SK-N-SH (cell line): ENCODE results near the gene MED16. TPM values are rescaled to one million over a fixed set of nuclear protein-coding genes. Genes with fewer than 3 reads are reported as not detected.

Source experiments
- CTCF ChIA-PET: fragments of 300-600, 350-600 bp; formaldehyde crosslinking; extraction: SDS; loops from one replicate; lab custom pipeline; 2021; lab: Yijun Ruan, JAX
- POLR2A ChIA-PET: fragments of 350-600 bp; sonication (Branson Sonifier 250); formaldehyde crosslinking; extraction: SDS; loops from one replicate; lab custom pipeline; 2020; ENCODE audit warnings: antibody characterized with exemption, inconsistent platforms; lab: Yijun Ruan, JAX
- DNase-seq: peaks from one replicate; pipeline ENCODE4 v3.0.0; 2012
- H2AFZ ChIP-seq: fragments of 200-600 bp; sonication (generic); 2 replicates; pipeline ENCODE4 v1.8.1; 2016; ENCODE audit warnings: antibody characterized with exemption, mild to moderate bottlenecking, low read depth
- H3F3A ChIP-seq: fragments of 200-600 bp; sonication (generic); replicated peaks from 2 replicates; pipeline ENCODE3; 2016; ENCODE audit warnings: antibody characterized with exemption, mild to moderate bottlenecking; ENCODE audit not compliant: insufficient read depth
- H3K27ac ChIP-seq, 2 experiments: fragments of 200-500 bp in 1 of 2; fragments of 200-600 bp in 1 of 2; sonication (Bioruptor generic) in 1 of 2; sonication (generic), shearing (Covaris generic) in 1 of 2; 2 replicates each; pipeline versions ENCODE4 v1.5.1 to v1.6.1; 2014 to 2016; ENCODE audit warnings: low read depth in 2 of 2, inconsistent platforms in 1 of 2, low read length in 1 of 2, mild to moderate bottlenecking in 1 of 2, mixed read lengths in 1 of 2
- H3K27me3 ChIP-seq: fragments of 200-600 bp; sonication (generic), shearing (Covaris generic); 2 replicates; pipeline ENCODE4 v1.6.1; 2016; ENCODE audit warnings: mixed run types; ENCODE audit not compliant: insufficient read depth
- H3K36me3 ChIP-seq, 2 experiments: fragments of 200-500 bp in 1 of 2; fragments of 200-600 bp in 1 of 2; sonication (Bioruptor generic) in 1 of 2; sonication (generic) in 1 of 2; replicated peaks in 1 of 2; 2 replicates each; pipeline versions ENCODE3 to v1.5.1; 2014 to 2016; ENCODE audit warnings: low read length in 1 of 2, mild to moderate bottlenecking in 1 of 2; ENCODE audit not compliant: insufficient read depth in 2 of 2, control insufficient read depth in 1 of 2
- H3K4me1 ChIP-seq, 2 experiments: fragments of 200-500 bp in 1 of 2; fragments of 200-600 bp in 1 of 2; sonication (Bioruptor generic) in 1 of 2; sonication (generic), shearing (Covaris generic) in 1 of 2; 2 replicates each; pipeline versions ENCODE4 v1.5.1 to v1.6.1; 2014 to 2016; ENCODE audit warnings: low read depth in 1 of 2, low read length in 1 of 2, mixed run types in 1 of 2; ENCODE audit not compliant: insufficient read depth in 2 of 2, control insufficient read depth in 1 of 2
- H3K4me2 ChIP-seq: fragments of 200-600 bp; sonication (generic), shearing (Covaris generic); 2 replicates; pipeline ENCODE4 v1.6.1; 2017; ENCODE audit warnings: mixed run types
- H3K4me3 ChIP-seq, 2 experiments: fragments of 200-500 bp in 1 of 2; fragments of 200-600 bp in 1 of 2; sonication (Bioruptor generic) in 1 of 2; sonication (generic), shearing (Covaris generic) in 1 of 2; 2 replicates each; pipeline versions ENCODE4 v1.5.1 to v1.8.1; 2014 to 2016; ENCODE audit warnings: low read depth in 2 of 2, inconsistent platforms in 1 of 2, low read length in 1 of 2, mild to moderate bottlenecking in 1 of 2, mixed read lengths in 1 of 2, moderate library complexity in 1 of 2
- H3K79me2 ChIP-seq: fragments of 200-600 bp; sonication (generic); 2 replicates; pipeline ENCODE4 v1.8.1; 2017; ENCODE audit warnings: mild to moderate bottlenecking; ENCODE audit not compliant: insufficient read depth
- H3K9ac ChIP-seq: fragments of 200-600 bp; sonication (generic); 2 replicates; pipeline ENCODE4 v1.6.1; 2017; ENCODE audit warnings: mixed run types
- H3K9me2 ChIP-seq: fragments of 200-600 bp; sonication (generic); 2 replicates; pipeline ENCODE4 v1.6.1; 2017; ENCODE audit warnings: mixed run types
- H3K9me3 ChIP-seq: fragments of 200-600 bp; sonication (generic); 2 replicates; pipeline ENCODE4 v1.6.1; 2017; ENCODE audit warnings: mixed run types, mild to moderate bottlenecking, moderate library complexity
- H4K20me1 ChIP-seq: fragments of 200-600 bp; sonication (generic); 2 replicates; pipeline ENCODE4 v1.6.1; 2017; ENCODE audit warnings: mild to moderate bottlenecking, mixed run types; ENCODE audit not compliant: insufficient read depth
- ELF1 ChIP-seq: IDR thresholded peaks from 2 replicates; pipeline ENCODE4 v1.4.0; 2012
- FOXJ3 ChIP-seq: sonication (generic); formaldehyde crosslinking; IDR thresholded peaks from 2 replicates; pipeline ENCODE4 v1.5.1; 2020; ENCODE audit warnings: mild to moderate bottlenecking, missing genetic modification reagents
- GABPA ChIP-seq: IDR thresholded peaks from 2 replicates; pipeline ENCODE4 v1.4.0; 2012; ENCODE audit warnings: low read depth, mild to moderate bottlenecking
- GATA2 ChIP-seq: sonication (generic); formaldehyde crosslinking; IDR thresholded peaks from 2 replicates; pipeline ENCODE4 v1.5.0; 2020; ENCODE audit warnings: mild to moderate bottlenecking, missing genetic modification reagents
- MEF2A ChIP-seq: IDR thresholded peaks from 2 replicates; pipeline ENCODE4 v1.4.0; 2012; ENCODE audit warnings: low read depth, borderline replicate concordance
- NRF1 ChIP-seq: IDR thresholded peaks from 2 replicates; pipeline ENCODE4 v1.6.1; 2012; ENCODE audit warnings: low read depth, mild to moderate bottlenecking, low read length
- RAD21 ChIP-seq: IDR thresholded peaks from 2 replicates; pipeline ENCODE4 v1.6.1; 2012; ENCODE audit warnings: mild to moderate bottlenecking, low read length
- RCOR1 ChIP-seq: fragments of 150-350 bp; IDR thresholded peaks from 2 replicates; pipeline ENCODE4 v1.6.1; 2017; ENCODE audit warnings: antibody characterized with exemption, low read length
- RFX5 ChIP-seq: IDR thresholded peaks from 2 replicates; pipeline ENCODE4 v1.6.1; 2012; ENCODE audit warnings: mild to moderate bottlenecking, improper control_type of control experiment, low read length
- SIN3A ChIP-seq: IDR thresholded peaks from 2 replicates; pipeline ENCODE4 v1.6.1; 2012; ENCODE audit warnings: low read depth, mild to moderate bottlenecking, low read length, moderate library complexity, borderline replicate concordance
- TAF1 ChIP-seq: IDR thresholded peaks from 2 replicates; pipeline ENCODE4 v1.6.1; 2012; ENCODE audit warnings: low read depth, mild to moderate bottlenecking, low read length, moderate library complexity, borderline replicate concordance
- TCF12 ChIP-seq: IDR thresholded peaks from 2 replicates; pipeline ENCODE4 v1.4.0; 2012
- TEAD4 ChIP-seq: IDR thresholded peaks from 2 replicates; pipeline ENCODE4 v1.4.0; 2012; ENCODE audit warnings: mild to moderate bottlenecking, borderline replicate concordance; ENCODE audit not compliant: insufficient read depth
- WGBS: methylation state at CpG from one replicate; pipeline ENCODE4 v1.1.6; 2017; ENCODE audit warnings: low lambda C conversion rate; 5-methylcytosine and 5-hydroxymethylcytosine counted together
- polyA plus RNA-seq, 3 experiments: library from polyadenylated mRNA; depleted of rRNA; stranded (reverse); fragments of >200 nt; gene quantifications; 2 replicates each; pipeline ENCODE4 v1.2.3, GENCODE V29; 2012
- TF ChIP-seq, protein P1 (sequence below): IDR thresholded peaks from 2 replicates; pipeline ENCODE4 v1.4.0; 2012; ENCODE audit warnings: low read depth, borderline replicate concordance

The MED16 gene
- polyA plus RNA-seq, 1 of the 3 experiments (the other 2 are of a cell fraction) = 40.6 TPM

DNA sequence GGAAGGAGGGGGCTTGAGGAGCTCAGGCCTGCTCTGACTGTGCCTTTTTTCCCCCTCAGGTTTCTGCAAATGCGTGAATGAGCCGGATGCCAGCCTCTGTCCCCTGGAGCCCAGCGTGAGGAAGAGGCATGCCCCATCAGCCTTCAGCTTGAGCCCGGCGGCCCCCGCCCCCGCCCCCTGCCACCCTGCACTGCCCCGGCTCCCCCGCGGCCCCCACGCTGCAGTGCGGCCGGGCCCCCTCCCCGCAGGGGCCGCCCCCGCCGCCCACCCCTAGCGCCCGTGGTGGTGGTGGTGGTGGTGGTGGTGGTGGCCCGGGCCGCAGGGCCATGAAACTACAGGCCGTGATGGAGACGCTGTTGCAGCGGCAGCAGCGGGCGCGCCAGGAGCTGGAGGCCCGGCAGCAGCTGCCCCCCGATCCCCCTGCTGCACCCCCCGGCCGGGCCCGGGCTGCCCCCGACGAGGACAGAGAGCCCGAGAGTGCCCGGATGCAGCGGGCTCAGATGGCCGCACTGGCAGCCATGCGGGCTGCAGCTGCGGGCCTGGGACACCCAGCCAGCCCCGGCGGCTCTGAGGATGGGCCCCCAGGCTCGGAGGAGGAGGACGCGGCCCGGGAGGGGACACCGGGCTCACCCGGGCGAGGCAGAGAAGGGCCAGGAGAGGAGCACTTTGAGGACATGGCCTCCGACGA is 36.4 kb upstream of the MED16 start:
- Histone ChIP-seq H3K27ac (no peak overlapping the region), H3K4me3 (no peak overlapping the region), H2AFZ (no peak overlapping the region), H3K9me2 (no peaks in the 10 kb centered on the region), H3K4me1 (peaks cover 20 to 35% of the 10 kb centered on the region in 2 experiments; a peak in 2 of 4 replicates), H3K4me2 (no peak overlapping the region), H3K9ac (no peak overlapping the region), H4K20me1 (no peaks in the 10 kb centered on the region), H3K36me3 (peaks cover 0 to 9% of the 10 kb centered on the region in 2 experiments), H3K27me3 (no peaks in the 10 kb centered on the region), H3K9me3 (no peaks in the 10 kb centered on the region), H3K79me2 (peaks cover 41% of the 10 kb centered on the region), H3F3A (peaks cover 6% of the 10 kb centered on the region)
- TF ChIP-seq TAF1 (no peak), RFX5 (no peak), ELF1 (no peak)
- no peak for DNase-seq
- WGBS = 93% methylated on average over 22 of the region's 51 CpGs
- ChIA-PET CTCF (interaction anchor here (0.8 to 1.1 kb wide), 2 partner anchors 10 to 62 kb away, joined by 3 to 5 read pairs; no protein-coding TSS in a partner anchor), POLR2A (no interaction called here)

DNA sequence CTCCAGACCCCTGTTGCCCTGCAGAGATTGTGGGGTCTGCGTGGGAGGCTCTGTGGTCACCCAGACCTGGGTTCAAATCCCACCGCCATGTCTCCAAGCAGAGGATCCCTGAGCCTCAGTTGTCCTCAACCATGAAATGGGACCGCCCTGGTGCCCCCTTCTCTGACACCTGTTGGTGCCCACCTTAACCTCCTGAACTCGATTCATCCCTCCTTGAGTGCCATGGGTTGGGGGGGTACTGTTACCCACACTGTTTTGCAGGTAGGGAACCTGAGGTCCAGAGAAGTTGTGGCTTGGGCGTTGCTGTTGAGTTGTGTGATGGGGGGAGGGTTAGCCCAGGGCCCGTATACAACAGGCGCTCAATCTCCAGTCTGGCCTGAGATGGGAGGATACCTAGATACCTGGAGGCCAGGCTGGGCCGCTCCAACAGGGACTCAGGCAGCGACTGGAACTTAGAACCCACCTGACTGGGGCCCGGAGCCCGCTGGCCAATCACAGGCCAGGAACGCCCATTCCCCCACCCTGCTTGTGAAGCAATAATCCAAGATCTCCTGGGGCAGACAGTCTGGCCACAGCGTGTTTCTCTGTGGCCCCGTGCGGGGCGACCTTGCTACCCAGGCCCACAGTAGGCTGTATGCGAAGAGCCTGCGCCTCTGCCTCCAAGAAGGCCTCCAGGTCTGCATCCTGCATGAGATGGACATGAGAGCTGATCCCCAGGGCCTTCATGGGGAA is 35.6 kb upstream of the MED16 start:
- no peak overlapping the region for H3K4me3 ChIP-seq
- H3K36me3 ChIP-seq = peaks cover 0 to 9% of the 10 kb centered on the region in 2 experiments
- H3K4me1 ChIP-seq = peaks cover 19 to 30% of the 10 kb centered on the region in 2 experiments; a peak in 2 of 4 replicates
- DNase-seq = no peak
- peaks cover 35% of the 10 kb centered on the region for H3K79me2 ChIP-seq
- H3K9me2 ChIP-seq = no peaks in the 10 kb centered on the region
- H3K9me3 ChIP-seq = no peaks in the 10 kb centered on the region
- H3K9ac ChIP-seq = no peak overlapping the region
- no peak overlapping the region for H2AFZ ChIP-seq
- no peaks in the 10 kb centered on the region for H4K20me1 ChIP-seq
- POLR2A ChIA-PET = no interaction called here
- H3K4me2 ChIP-seq = no peak overlapping the region
- no peaks in the 10 kb centered on the region for H3K27me3 ChIP-seq
- TF ChIP-seq TCF12 (no peak), GATA2 (CRISPR knock-in tag) (no peak), SIN3A (no peak), RCOR1 (no peak), MEF2A (no peak), FOXJ3 (CRISPR knock-in tag) (no peak), TEAD4 (no peak), RAD21 (no peak), GABPA (no peak), TAF1 (no peak), NRF1 (no peak)
- TF ChIP-seq, protein P1, sequence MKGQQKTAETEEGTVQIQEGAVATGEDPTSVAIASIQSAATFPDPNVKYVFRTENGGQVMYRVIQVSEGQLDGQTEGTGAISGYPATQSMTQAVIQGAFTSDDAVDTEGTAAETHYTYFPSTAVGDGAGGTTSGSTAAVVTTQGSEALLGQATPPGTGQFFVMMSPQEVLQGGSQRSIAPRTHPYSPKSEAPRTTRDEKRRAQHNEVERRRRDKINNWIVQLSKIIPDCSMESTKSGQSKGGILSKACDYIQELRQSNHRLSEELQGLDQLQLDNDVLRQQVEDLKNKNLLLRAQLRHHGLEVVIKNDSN = no peak
- H3K27ac ChIP-seq = peak overlapping the region in 1 of 2 experiments; percentile 28; a peak in 1 of 4 replicates
- H3F3A ChIP-seq = peaks cover 6% of the 10 kb centered on the region
- 93% methylated on average over 10 of the region's 18 CpGs for WGBS
- CTCF ChIA-PET = interaction anchor here (0.8 to 2.1 kb wide), 3 partner anchors 9 to 63 kb away, joined by 3 to 8 read pairs (median 5); partner anchors contain the start of gene WDR18
